ENCODE data around the gene GNAQ.

DNA sequence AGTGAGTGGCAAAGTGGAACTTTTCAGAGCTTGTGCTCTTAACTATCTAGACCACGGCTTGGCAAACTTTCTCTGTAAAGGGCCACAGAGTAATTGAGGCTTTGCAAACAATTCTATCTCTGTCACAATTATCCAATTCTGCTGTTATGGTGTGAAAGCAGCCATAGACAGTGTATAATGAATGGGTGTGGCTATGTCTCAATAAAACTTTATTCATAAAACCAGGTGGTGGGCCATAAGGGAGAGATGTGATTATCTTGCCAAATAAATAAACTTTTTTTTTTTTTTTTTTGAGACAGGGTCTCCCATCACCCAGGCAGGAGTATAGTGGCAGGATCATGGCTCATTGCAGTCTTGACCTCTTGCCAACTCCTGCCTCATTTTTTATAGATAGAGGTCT, 304.8 kb downstream of the GNAQ start:
- no peak for TF ChIP-seq POLR2A (IDR thresholded peaks at IDR 0.05)
- TF ChIP-seq POLR2AphosphoS5 (IDR thresholded peaks at IDR 0.05): no peak
- no peak for TF ChIP-seq CTCF (IDR thresholded peaks at IDR 0.05)
- no peak for TF ChIP-seq EP300 (IDR thresholded peaks at IDR 0.05)
